ENCODE results near the gene SLC17A4. TPM values are rescaled to one million over a fixed set of nuclear protein-coding genes. Genes with fewer than 3 reads are reported as not detected.

Gene SLC17A4
- total and polyA plus RNA-seq, 2 donors from 2014 or later: 0.88 to 1.8 TPM

GRCh38 chr6:25788305-25788922 is 33.9 kb downstream of the SLC17A4 start:
- no peak overlapping the region for H3K9ac ChIP-seq (ENCODE audit: low read length in 3 of 3)
- FAIRE-seq: no peak
- no peak overlapping the region for H3K4me3 ChIP-seq (ENCODE audit: low read length in 3 of 3)
- H3K27me3 ChIP-seq (ENCODE audit: control insufficient read depth, insufficient read depth, low read length): no peaks in the 10 kb centered on the region
- intact Hi-C loops (cut with DNase I): no loop called here
- peak; percentile 30 for TF ChIP-seq CTCF (IDR thresholded peaks at IDR 0.05; ENCODE audit: borderline replicate concordance, extremely low read depth, insufficient read depth)
- no peaks in the 10 kb centered on the region for H3K9me3 ChIP-seq (ENCODE audit: control insufficient read depth in 2 of 3, insufficient read depth in 1 of 3, low read length in 3 of 3)
- peak in 1 of 5 donors; percentile 20 for DNase-seq
- peaks cover 0 to 3% (median 0%) of the 10 kb centered on the region in 3 donors for H3K36me3 ChIP-seq (ENCODE audit: control insufficient read depth in 2 of 3, insufficient read depth in 3 of 3, low read length in 3 of 3)
- no peak overlapping the region for H3K27ac ChIP-seq (ENCODE audit: low read depth in 2 of 2, low read length in 2 of 2)
- peaks cover 0 to 4% (median 0%) of the 10 kb centered on the region in 3 donors for H3K4me1 ChIP-seq (ENCODE audit: control insufficient read depth in 2 of 3, insufficient read depth in 2 of 3, low read depth in 1 of 3, low read length in 3 of 3)

- Histone ChIP-seq H3K27ac (ENCODE audit: low read depth in 2 of 2, low read length in 2 of 2) (no peak overlapping the region), H3K27me3 (ENCODE audit: control insufficient read depth, insufficient read depth, low read length) (no peaks in the 10 kb centered on the region), H3K4me1 (ENCODE audit: control insufficient read depth in 2 of 3, insufficient read depth in 2 of 3, low read depth in 1 of 3, low read length in 3 of 3) (peaks cover 0 to 4% (median 0%) of the 10 kb centered on the region in 3 donors), H3K36me3 (ENCODE audit: control insufficient read depth in 2 of 3, insufficient read depth in 3 of 3, low read length in 3 of 3) (peaks cover 0 to 3% (median 0%) of the 10 kb centered on the region in 3 donors), H3K9me3 (ENCODE audit: control insufficient read depth in 2 of 3, insufficient read depth in 1 of 3, low read length in 3 of 3) (no peaks in the 10 kb centered on the region), H3K9ac (ENCODE audit: low read length in 3 of 3) (no peak overlapping the region), H3K4me3 (ENCODE audit: low read length in 3 of 3) (no peak overlapping the region)
- FAIRE-seq (no peak), DNase-seq (no peak)
- TF ChIP-seq CTCF (IDR thresholded peaks at IDR 0.05; ENCODE audit: borderline replicate concordance, extremely low read depth, insufficient read depth): no peak
- intact Hi-C loops (cut with DNase I): no loop called here
Measured at GRCh38 chr6:25789475-25789874, 34.9 kb downstream of the SLC17A4 start.

- FAIRE-seq (no peak), DNase-seq (no peak)
- H3K4me1 ChIP-seq (ENCODE audit: control insufficient read depth in 2 of 3, insufficient read depth in 2 of 3, low read depth in 1 of 3, low read length in 3 of 3): peaks cover 0 to 4% (median 0%) of the 10 kb centered on the region in 3 donors
- no peak for TF ChIP-seq CTCF (IDR thresholded peaks at IDR 0.05; ENCODE audit: borderline replicate concordance, extremely low read depth, insufficient read depth)
- H3K27ac ChIP-seq (ENCODE audit: low read depth in 2 of 2, low read length in 2 of 2): no peak overlapping the region
- intact Hi-C loops (cut with DNase I): no loop called here
- H3K27me3 ChIP-seq (ENCODE audit: control insufficient read depth, insufficient read depth, low read length): no peaks in the 10 kb centered on the region
- no peaks in the 10 kb centered on the region for H3K9me3 ChIP-seq (ENCODE audit: control insufficient read depth in 2 of 3, insufficient read depth in 1 of 3, low read length in 3 of 3)
- H3K9ac ChIP-seq (ENCODE audit: low read length in 3 of 3): no peak overlapping the region
- H3K4me3 ChIP-seq (ENCODE audit: low read length in 3 of 3): no peak overlapping the region
- peaks cover 0 to 3% (median 0%) of the 10 kb centered on the region in 3 donors for H3K36me3 ChIP-seq (ENCODE audit: control insufficient read depth in 2 of 3, insufficient read depth in 3 of 3, low read length in 3 of 3)
Measured at GRCh38 chr6:25792016-25792415, 37.5 kb downstream of the SLC17A4 start.
